Measurements from ENCODE around the gene SEPTIN8. TPM values are rescaled to one million over a fixed set of nuclear protein-coding genes. Genes with fewer than 3 reads are reported as not detected.

The SEPTIN8 gene
- total RNA-seq, 4 donors from 2014 or later, result 31.6 to 46.4 (median 34.9) TPM

DNA sequence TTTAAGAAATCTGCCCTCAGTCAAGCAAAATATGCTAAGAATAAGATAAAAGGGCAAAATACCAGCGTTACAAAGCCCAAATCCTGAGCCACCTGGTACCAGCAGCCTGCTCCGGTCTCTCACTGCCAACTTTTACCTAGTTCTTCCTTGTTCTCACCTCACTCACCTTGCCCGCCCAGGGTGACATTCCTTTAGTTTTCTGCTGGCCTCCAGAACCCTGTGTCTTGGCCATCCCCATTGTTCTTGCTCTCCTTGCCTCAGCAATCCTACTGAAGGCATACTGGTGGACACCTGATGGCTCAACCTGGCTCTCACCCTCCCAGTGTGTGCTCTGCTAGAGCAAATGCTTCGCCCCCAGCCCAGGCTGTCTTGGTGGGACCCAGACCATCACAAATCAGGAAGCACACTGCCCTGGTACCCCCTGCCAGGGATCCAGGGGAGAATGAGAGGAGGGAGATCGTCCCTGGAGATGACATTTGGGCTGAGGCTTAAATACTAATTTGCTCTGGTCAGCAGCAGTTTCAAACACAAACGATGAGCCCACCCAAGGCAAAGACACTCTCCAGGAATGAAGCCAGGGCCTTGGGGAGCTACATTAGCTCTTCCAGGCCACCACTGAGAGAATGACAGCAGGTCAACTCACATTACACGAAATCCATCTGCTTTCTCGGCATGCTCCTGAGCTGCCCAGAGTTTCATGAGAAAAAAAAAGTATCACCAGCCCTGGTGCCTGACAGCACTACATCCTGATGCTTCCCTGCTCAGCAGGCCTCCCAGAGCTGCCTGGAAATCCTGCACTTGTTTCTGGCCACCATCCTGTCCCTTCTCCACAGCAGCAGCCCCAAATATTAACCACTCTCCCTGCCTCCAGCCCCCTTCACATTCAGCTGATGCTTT, 12.2 kb upstream of the SEPTIN8 start:
- no peak overlapping the region for H3K27ac ChIP-seq
- H3K27me3 ChIP-seq, result peaks cover 11% of the 10 kb centered on the region
- H3K4me1 ChIP-seq, result peaks cover 0 to 10% (median 0%) of the 10 kb centered on the region in 3 donors
- no peaks in the 10 kb centered on the region for H3K9me3 ChIP-seq
- no peak for ATAC-seq
- WGBS, 2 donors (ENCODE audit: low coverage in 1 of 2), result 78 to 93% methylated on average over 3 to 7 of the region's 8 CpGs
- H3K4me3 ChIP-seq, result no peak overlapping the region
- H3K36me3 ChIP-seq, result no peaks in the 10 kb centered on the region
- TF ChIP-seq POLR2A (IDR thresholded peaks at IDR 0.05), result no peak

DNA sequence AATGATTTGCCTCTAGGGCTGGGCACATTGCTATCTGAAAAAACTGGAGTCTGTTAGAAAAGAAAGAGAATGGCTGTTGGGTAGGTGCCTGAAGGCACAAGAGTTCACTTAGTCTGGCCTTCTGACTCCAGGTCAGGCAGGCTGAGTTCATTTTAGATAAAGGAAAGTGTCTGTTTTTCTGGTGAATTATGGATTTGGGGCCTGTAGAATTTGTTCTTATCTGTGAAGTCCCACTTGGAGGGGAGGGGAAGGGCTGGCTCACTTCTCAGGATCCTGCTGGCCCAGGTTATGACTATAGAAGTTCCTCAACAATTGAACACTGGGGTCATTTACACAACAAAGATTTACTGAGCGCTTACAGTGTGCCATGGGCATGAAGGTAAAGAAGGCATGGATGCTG, 11.5 kb upstream of the SEPTIN8 start:
- H3K9me3 ChIP-seq, result no peaks in the 10 kb centered on the region
- ATAC-seq, result no peak
- no peaks in the 10 kb centered on the region for H3K36me3 ChIP-seq
- H3K4me1 ChIP-seq, result peaks cover 0 to 10% (median 0%) of the 10 kb centered on the region in 3 donors
- H3K27ac ChIP-seq, result no peak overlapping the region
- H3K27me3 ChIP-seq, result peaks cover 9% of the 10 kb centered on the region
- WGBS, 2 donors (ENCODE audit: low coverage in 1 of 2), result 100% methylated on average over 1 of the region's 1 CpG
- no peak overlapping the region for H3K4me3 ChIP-seq
- TF ChIP-seq CTCF (IDR thresholded peaks at IDR 0.05) (no peak), POLR2AphosphoS5 (IDR thresholded peaks at IDR 0.05) (no peak), POLR2A (IDR thresholded peaks at IDR 0.05) (no peak), EP300 (IDR thresholded peaks at IDR 0.05) (no peak)

DNA sequence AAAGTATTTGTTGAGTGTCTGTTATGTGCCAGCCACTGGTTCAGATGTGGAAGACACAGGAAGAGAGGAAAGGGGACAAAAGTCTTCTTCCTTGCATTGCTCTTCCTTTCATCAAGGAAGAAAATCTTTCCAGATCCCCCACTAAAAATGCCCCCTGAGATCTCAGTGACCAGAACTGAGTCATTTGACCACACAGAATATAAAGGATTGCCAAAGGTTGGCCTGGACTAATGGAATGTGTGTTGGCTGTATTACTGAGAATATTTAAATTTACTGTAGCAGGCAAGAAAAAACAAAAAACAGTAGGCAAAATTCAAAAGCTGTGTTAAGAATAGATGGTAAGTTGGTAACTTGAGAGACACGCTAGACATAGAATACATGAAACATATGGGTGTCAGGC, 10.0 kb upstream of the SEPTIN8 start:
- Histone ChIP-seq H3K9me3 (no peaks in the 10 kb centered on the region), H3K27me3 (peaks cover 3% of the 10 kb centered on the region), H3K27ac (no peak overlapping the region), H3K4me1 (peaks cover 0 to 10% (median 0%) of the 10 kb centered on the region in 3 donors), H3K4me3 (no peak overlapping the region), H3K36me3 (no peaks in the 10 kb centered on the region)
- no peak for ATAC-seq
- WGBS, 2 donors (ENCODE audit: low coverage in 1 of 2), result 100% methylated on average over 1 of the region's 1 CpG
- TF ChIP-seq EP300 (IDR thresholded peaks at IDR 0.05), result no peak
- TF ChIP-seq POLR2A (IDR thresholded peaks at IDR 0.05), result no peak
- no peak for TF ChIP-seq CTCF (IDR thresholded peaks at IDR 0.05)
- TF ChIP-seq POLR2AphosphoS5 (IDR thresholded peaks at IDR 0.05), result no peak

DNA sequence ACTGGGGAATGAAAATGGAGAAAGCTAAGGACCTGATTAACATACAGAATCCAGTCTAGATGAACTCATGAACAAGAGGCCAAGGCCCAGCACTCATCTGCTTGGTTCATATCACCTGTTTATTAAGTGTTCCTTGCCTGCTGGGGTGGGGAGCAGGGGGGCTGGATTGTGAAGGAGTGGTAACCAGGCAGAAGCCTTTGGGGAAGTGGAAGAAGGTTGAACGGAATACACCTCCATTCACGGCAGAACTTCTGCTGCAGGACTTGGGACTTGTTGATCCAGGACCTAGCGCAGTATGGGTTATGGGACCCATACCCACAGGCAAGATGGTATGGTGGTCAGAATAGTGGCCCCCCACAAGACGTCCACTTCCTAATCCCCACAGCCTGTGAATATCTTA, 8.8 kb upstream of the SEPTIN8 start:
- no peaks in the 10 kb centered on the region for H3K9me3 ChIP-seq

GRCh38 chr5:132785365-132785764, 8.3 kb upstream of the SEPTIN8 start:
- WGBS, 2 donors (ENCODE audit: low coverage in 1 of 2), result 19 to 30% methylated on average over 4 to 5 of the region's 5 CpGs
- no peak overlapping the region for H3K27ac ChIP-seq
- H3K4me1 ChIP-seq, result peaks cover 0 to 10% (median 0%) of the 10 kb centered on the region in 3 donors
- ATAC-seq, result no peak
- H3K9me3 ChIP-seq, result no peaks in the 10 kb centered on the region
- H3K4me3 ChIP-seq, result no peak overlapping the region
- TF ChIP-seq POLR2AphosphoS5 (IDR thresholded peaks at IDR 0.05) (no peak), CTCF (IDR thresholded peaks at IDR 0.05) (no peak), POLR2A (IDR thresholded peaks at IDR 0.05) (no peak), EP300 (IDR thresholded peaks at IDR 0.05) (no peak)
- H3K36me3 ChIP-seq, result no peaks in the 10 kb centered on the region
- H3K27me3 ChIP-seq, result peaks cover 2% of the 10 kb centered on the region

More for the DNA sequence above, 8.8 kb upstream of the SEPTIN8 start:
- TF ChIP-seq CTCF (IDR thresholded peaks at IDR 0.05) (no peak), POLR2AphosphoS5 (IDR thresholded peaks at IDR 0.05) (no peak), EP300 (IDR thresholded peaks at IDR 0.05) (no peak), POLR2A (IDR thresholded peaks at IDR 0.05) (no peak)
- peaks cover 0 to 10% (median 0%) of the 10 kb centered on the region in 3 donors for H3K4me1 ChIP-seq
- ATAC-seq, result no peak
- no peak overlapping the region for H3K27ac ChIP-seq
- peaks cover 3% of the 10 kb centered on the region for H3K27me3 ChIP-seq
- no peak overlapping the region for H3K4me3 ChIP-seq
- 60 to 100% methylated on average over 1 of the region's 4 CpGs for WGBS, 2 donors (ENCODE audit: low coverage in 1 of 2)
- H3K36me3 ChIP-seq, result no peaks in the 10 kb centered on the region
